ENCODE measurements around the gene DGKQ. TPM values are rescaled to one million over a fixed set of nuclear protein-coding genes. Genes with fewer than 3 reads are reported as not detected.

The DGKQ gene
- total and polyA plus RNA-seq, 2 donors from 2014 or later = 3.5 to 13.7 TPM

DNA sequence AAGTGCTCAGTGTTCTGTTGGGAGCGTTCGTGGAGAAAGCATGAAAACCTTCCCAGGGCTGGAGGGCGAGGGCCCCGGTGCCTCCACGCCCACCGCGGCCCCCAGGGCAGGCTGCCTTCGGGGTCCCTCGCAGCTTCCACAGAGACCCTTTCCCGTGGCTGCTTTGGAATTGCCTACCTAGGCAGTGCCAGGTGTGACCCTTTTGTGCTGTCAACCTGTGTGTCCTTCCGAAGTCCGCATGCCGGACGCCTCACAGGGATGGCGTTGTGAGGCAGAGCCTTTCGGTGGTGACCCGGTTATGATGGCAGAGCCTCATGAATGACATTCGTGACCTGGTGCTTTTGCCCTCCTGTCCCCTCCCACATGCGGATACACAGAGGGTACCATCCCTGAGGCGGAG lies 23.7 kb downstream of the DGKQ start:
- H3K27ac ChIP-seq (ENCODE audit: low read depth in 2 of 2, low read length in 2 of 2) = no peak overlapping the region
- no peaks in the 10 kb centered on the region for H3K27me3 ChIP-seq (ENCODE audit: control insufficient read depth, insufficient read depth, low read length)
- peaks cover 0 to 5% (median 0%) of the 10 kb centered on the region in 3 donors for H3K36me3 ChIP-seq (ENCODE audit: control insufficient read depth in 2 of 3, insufficient read depth in 3 of 3, low read length in 3 of 3)
- peak in 2 of 5 donors; percentile 25 to 52 for DNase-seq
- FAIRE-seq = no peak
- H3K9ac ChIP-seq (ENCODE audit: low read length in 3 of 3) = no peak overlapping the region
- TF ChIP-seq, protein P1, sequence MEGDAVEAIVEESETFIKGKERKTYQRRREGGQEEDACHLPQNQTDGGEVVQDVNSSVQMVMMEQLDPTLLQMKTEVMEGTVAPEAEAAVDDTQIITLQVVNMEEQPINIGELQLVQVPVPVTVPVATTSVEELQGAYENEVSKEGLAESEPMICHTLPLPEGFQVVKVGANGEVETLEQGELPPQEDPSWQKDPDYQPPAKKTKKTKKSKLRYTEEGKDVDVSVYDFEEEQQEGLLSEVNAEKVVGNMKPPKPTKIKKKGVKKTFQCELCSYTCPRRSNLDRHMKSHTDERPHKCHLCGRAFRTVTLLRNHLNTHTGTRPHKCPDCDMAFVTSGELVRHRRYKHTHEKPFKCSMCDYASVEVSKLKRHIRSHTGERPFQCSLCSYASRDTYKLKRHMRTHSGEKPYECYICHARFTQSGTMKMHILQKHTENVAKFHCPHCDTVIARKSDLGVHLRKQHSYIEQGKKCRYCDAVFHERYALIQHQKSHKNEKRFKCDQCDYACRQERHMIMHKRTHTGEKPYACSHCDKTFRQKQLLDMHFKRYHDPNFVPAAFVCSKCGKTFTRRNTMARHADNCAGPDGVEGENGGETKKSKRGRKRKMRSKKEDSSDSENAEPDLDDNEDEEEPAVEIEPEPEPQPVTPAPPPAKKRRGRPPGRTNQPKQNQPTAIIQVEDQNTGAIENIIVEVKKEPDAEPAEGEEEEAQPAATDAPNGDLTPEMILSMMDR (IDR thresholded peaks at IDR 0.05; ENCODE audit: borderline replicate concordance, extremely low read depth, insufficient read depth) = no peak
- no peaks in the 10 kb centered on the region for H3K4me1 ChIP-seq (ENCODE audit: control insufficient read depth in 2 of 3, insufficient read depth in 2 of 3, low read depth in 1 of 3, low read length in 3 of 3)
- no peak overlapping the region for H3K4me3 ChIP-seq (ENCODE audit: low read length in 3 of 3)
- H3K9me3 ChIP-seq (ENCODE audit: control insufficient read depth in 2 of 3, insufficient read depth in 1 of 3, low read length in 3 of 3) = no peaks in the 10 kb centered on the region
- intact Hi-C loops (cut with DNase I) = no loop called here

DNA sequence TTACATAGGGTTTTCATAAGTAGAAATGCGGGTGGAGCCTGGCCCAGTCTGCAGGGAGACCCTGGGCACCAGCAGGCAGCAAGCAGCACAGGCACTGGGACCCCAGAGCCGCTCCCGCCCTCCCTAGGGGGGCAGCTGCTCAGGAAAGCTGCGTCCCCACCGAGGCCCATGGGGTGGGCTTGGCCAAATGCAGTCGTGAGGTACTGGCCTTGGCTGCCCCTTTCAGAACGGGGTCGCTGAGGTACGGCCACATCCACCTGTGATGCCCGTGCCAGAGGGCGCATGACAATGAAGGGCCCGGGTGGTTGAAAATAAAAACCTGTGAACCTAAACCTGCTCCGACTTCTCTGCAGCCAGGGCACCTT lies 24.5 kb downstream of the DGKQ start:
- H3K27ac ChIP-seq (ENCODE audit: low read depth in 2 of 2, low read length in 2 of 2) = no peak overlapping the region

DNA sequence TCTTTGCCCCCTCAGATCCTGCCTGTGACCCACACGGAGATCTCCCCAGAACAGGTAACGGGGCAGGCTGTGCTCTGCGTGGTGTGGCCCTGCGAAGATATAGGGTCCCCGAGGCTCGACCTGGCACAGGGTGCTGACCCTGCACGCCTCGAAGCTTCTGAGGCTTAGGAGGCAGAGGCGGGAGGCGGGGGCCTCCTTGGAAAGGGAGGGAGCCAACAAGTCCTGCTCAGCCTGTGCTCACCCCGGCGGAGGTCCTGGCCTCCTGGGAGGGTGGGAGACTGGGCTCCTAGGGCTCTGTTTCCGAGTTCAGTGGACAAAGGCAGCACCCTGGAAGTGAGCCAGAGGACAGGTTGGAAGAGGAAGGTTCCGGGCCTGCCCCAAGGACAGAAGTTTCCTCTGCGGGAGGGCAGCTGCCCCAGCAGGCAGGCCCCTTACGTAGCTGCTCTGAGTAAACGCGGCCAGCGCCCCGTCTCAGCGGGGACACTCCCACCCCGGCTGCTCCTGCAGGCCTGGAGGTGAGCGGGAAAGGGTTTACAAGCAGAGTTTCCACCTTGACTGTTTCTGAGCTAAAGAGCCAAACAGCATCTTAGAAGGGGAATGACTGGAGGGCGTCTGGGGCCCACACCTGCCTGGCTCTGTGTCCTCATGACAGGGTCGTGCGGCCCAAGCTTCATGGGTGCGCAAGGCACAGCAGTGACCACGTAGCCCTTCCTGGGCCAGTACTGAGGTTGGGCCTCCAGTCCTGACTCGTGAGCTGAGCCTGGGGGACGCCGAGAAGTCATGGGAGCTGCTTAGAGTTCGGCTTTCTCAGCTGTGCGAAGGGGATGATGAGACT lies 25.1 kb downstream of the DGKQ start:
- Histone ChIP-seq H3K27ac (ENCODE audit: low read depth in 2 of 2, low read length in 2 of 2) (no peak overlapping the region), H3K4me1 (ENCODE audit: control insufficient read depth in 2 of 3, insufficient read depth in 2 of 3, low read depth in 1 of 3, low read length in 3 of 3) (no peaks in the 10 kb centered on the region), H3K9me3 (ENCODE audit: control insufficient read depth in 2 of 3, insufficient read depth in 1 of 3, low read length in 3 of 3) (no peaks in the 10 kb centered on the region), H3K27me3 (ENCODE audit: control insufficient read depth, insufficient read depth, low read length) (no peaks in the 10 kb centered on the region), H3K9ac (ENCODE audit: low read length in 3 of 3) (no peak overlapping the region), H3K4me3 (ENCODE audit: low read length in 3 of 3) (no peak overlapping the region), H3K36me3 (ENCODE audit: control insufficient read depth in 2 of 3, insufficient read depth in 3 of 3, low read length in 3 of 3) (no peaks in the 10 kb centered on the region)
- DNase-seq = peak in 2 of 5 donors; percentile 37 to 57
- intact Hi-C loops (cut with DNase I) = no loop called here
- TF ChIP-seq, protein P1 (IDR thresholded peaks at IDR 0.05; ENCODE audit: borderline replicate concordance, extremely low read depth, insufficient read depth) = no peak
- no peak for FAIRE-seq

More for the DNA sequence above, 24.5 kb downstream of the DGKQ start:
- DNase-seq (peak in 1 of 5 donors; percentile 50), FAIRE-seq (no peak)
- Histone ChIP-seq H3K9me3 (ENCODE audit: control insufficient read depth in 2 of 3, insufficient read depth in 1 of 3, low read length in 3 of 3) (no peaks in the 10 kb centered on the region), H3K4me1 (ENCODE audit: control insufficient read depth in 2 of 3, insufficient read depth in 2 of 3, low read depth in 1 of 3, low read length in 3 of 3) (no peaks in the 10 kb centered on the region), H3K9ac (ENCODE audit: low read length in 3 of 3) (no peak overlapping the region), H3K27me3 (ENCODE audit: control insufficient read depth, insufficient read depth, low read length) (no peaks in the 10 kb centered on the region), H3K36me3 (ENCODE audit: control insufficient read depth in 2 of 3, insufficient read depth in 3 of 3, low read length in 3 of 3) (no peaks in the 10 kb centered on the region), H3K4me3 (ENCODE audit: low read length in 3 of 3) (no peak overlapping the region)
- TF ChIP-seq, protein P1 (IDR thresholded peaks at IDR 0.05; ENCODE audit: borderline replicate concordance, extremely low read depth, insufficient read depth) = no peak
- intact Hi-C loops (cut with DNase I) = no loop called here

All from kidney (tissue), 14 donors.